Inflammatory macrophage treated with lipopolysaccharide for 4 hours (primary cell): ENCODE measurements around the gene KDM2A.

Source experiments
- DNase-seq: peaks from one replicate; pipeline ENCODE4 v3.0.0-alpha.2; 2020

Gene KDM2A

GRCh38 chr11:67239783-67240575 lies 120.9 kb downstream of the KDM2A start:
- DNase-seq, result peak; percentile 97

DNA sequence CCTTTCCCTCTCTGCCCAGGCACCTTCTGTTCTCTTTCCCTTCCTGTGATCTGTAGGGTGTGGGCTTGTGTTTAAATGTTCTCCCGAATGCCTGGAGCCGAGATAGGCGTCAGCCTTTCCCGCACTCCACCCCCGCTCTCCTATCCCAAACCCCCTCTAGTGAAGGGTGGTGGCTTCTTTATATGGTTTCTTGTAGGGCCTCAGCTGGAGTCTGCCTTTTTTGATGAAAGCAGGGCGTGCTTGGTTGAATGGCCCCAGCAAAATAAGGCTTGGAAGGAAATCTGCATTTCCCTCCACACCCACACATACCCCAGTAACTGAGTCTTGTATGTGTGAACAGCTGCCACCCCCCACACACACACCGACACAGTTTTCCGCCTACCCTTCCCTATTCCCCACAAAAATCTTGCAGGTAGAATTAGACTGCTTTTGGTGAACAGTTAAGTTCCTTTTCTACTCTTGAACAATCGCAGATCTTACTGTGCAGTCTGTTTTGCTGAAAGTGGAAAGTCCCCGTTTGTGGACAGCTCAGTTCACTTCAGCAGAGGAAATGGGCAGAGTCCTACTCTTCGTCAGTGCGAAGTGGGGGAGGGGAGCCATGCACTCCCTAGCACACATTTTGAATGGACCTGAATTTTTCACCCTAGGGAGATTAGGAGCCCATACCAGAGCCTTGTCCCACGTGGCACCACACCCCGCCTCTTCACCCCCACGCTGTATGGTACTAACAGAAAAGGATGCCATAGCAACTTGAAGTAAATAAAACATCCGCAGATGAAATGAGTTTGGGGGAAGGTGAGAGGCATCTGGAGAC lies 121.7 kb downstream of the KDM2A start:
- peak; percentile 89 for DNase-seq

GRCh38 chr11:67242548-67242947 lies 123.5 kb downstream of the KDM2A start:
- DNase-seq, result no peak

DNA sequence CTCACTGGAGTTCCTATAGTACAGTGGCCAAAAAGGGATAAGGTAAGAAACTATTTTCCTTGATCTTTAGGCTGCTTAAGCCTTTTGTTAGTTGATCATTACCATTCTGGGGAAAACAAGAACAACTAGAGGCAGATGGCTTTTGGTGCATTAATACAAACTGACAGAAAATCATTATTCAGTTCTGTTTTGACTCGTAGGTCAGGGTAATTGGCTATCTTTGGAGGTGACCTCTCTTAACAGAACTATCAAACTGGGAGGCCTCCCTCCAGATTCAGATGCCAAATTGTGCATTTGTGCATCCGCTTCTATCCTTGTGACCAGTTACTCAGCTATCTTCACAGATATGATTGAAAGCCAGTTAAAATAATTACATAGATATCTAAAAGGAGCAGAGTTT lies 124.0 kb downstream of the KDM2A start:
- no peak for DNase-seq

DNA sequence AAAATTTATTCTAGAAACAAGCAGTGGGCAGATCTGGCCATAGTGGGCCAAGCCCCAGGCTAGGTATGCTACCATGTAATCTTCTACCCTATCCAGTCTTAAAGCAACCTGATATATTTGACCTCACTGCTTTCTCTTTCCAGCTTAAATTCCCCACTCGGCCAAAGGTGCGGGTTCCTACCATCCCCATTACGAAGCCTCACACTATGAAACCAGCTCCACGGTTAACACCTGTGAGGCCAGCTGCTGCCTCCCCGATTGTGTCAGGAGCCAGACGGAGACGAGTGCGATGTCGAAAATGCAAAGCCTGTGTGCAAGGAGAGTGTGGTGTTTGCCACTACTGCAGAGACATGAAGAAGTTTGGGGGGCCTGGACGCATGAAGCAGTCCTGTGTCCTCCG lies 126.0 kb downstream of the KDM2A start:
- no peak for DNase-seq

DNA sequence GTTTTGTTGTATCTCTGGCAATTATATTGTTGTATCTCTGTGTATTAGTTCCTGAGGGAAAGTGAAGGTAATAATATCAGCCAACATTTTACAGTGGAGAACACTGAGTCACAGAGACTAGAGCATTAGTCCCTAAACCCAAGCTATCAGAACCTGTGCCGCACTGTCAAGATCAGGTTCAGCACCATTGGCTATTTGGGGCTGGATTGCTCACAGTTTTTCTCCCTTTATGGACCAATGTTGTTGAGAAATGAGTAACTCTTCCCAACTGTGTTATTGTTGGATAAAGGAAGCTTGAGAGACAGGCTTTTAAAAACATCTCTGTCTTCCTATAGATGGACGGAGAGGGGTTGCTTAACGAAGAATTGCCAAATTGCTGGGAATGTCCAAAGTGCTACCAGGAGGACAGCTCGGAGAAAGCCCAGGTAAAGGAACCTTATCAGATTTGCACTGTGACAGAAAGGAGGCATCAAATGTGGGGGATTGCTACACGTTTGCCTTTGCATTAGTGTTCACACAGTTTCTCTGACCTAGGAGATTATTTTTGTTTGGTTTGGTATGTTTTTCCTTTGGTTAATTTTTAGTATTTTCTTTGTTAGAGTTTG lies 129.0 kb downstream of the KDM2A start:
- no peak for DNase-seq

- DNase-seq, result no peak
Observed at GRCh38 chr11:67248653-67249052, 129.6 kb downstream of the KDM2A start.

DNA sequence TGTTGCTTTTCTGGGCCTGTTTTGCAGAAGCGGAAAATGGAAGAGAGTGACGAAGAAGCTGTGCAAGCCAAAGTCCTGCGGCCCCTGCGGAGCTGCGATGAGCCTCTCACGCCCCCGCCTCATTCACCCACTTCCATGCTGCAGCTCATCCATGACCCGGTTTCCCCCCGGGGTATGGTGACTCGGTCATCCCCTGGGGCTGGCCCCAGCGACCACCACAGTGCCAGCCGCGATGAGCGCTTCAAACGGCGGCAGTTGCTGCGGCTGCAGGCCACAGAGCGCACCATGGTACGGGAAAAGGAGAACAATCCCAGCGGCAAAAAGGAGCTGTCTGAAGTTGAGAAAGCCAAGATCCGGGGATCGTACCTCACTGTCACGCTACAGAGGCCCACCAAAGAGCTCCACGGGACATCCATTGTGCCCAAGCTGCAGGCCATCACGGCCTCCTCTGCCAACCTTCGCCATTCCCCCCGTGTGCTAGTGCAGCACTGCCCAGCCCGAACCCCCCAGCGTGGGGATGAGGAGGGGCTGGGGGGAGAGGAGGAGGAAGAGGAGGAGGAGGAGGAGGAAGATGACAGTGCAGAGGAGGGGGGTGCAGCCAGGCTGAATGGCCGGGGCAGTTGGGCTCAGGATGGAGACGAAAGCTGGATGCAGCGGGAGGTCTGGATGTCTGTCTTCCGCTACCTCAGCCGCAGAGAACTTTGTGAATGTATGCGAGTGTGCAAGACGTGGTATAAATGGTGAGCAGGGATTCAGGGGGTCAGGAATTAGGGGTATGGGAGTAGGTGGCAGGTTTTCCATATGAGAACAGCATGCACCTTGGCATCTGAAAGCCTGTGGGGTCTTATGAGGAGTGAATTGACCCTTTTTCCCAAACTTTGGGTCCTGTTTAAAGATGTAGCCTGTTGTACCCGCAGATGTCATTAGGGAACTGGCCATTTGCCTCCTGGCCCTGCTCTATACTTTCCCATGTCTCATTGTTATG lies 131.3 kb downstream of the KDM2A start:
- no peak for DNase-seq

GRCh38 chr11:67251841-67252240 lies 132.8 kb downstream of the KDM2A start:
- DNase-seq, result no peak

DNA sequence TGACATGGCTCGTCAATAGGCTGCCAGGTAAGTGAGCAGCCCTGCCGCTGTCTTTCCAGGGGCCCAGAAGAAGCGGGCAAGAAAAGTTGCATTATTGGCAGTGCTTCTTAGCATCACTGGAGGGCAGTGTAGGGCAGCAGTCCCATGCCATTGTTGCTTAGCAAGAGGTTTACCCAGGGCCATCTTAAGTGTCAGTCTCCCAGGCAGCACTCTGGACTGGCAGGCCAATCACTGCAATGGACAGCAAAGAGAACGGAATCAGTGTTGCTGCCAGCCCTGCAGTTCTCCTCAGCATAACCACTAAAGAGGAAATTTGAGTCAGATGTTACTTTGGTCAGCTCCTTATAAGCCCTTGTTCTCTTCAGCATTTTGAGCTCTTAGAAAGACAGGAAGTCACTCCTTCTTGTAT lies 133.8 kb downstream of the KDM2A start:
- peak; percentile 75 for DNase-seq

DNA sequence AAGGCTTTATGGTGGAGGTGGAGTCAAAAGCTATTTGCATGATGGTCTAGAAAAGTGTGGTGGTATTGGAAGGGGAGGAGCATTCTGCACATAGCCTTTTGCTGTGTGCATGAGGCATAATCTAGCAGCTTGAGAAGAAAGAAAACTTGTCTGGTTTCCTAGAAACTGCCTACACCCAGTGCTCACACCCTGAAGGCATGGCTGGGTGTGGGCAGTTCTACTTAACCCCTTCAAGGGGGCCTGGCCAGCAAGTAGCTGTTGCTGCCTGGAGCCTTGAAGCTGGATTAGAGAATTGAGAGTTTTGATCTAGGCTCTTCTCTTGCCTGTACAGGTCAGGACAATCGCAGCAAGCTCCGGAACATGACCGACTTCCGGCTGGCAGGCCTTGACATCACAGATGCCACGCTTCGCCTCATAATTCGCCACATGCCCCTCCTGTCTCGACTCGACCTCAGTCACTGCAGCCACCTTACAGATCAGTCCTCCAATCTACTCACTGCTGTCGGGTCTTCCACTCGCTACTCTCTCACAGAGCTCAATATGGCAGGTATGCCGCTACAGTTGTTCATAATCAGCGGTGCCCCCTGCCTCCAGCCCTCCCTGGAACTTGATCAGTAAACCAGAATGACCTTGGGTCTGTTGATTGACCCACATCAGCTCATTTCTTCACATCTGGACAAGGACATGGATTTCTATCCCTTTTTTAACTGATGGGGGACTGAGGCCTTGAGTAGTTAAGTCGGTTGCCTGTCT lies 135.0 kb downstream of the KDM2A start:
- no peak for DNase-seq

GRCh38 chr11:67254798-67255197 lies 135.7 kb downstream of the KDM2A start:
- DNase-seq, result no peak

- no peak for DNase-seq
Observed at GRCh38 chr11:67255353-67255752, 136.3 kb downstream of the KDM2A start.

DNA sequence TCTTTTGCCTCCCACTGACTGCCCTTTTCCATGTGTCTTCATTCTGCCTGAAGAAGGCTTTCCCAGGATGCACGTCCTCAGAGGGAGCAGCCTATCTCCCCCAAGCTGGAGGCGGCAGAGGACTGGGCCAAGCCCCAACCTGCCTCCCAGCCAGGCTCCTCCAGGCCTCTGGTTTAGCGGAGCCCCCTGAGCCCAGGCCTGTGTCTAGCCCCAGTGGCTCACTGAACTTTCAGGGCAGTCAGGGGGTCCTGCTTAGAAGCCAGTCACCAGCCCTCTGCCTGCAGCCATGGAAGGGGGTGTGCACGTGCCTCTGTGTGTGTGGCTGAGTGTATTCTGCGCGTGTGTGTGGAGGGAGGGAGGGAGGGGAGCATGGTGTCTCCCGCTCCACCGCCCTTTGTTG lies 136.8 kb downstream of the KDM2A start:
- no peak for DNase-seq

GRCh38 chr11:67256477-67257135 lies 137.5 kb downstream of the KDM2A start:
- DNase-seq, result no peak

DNA sequence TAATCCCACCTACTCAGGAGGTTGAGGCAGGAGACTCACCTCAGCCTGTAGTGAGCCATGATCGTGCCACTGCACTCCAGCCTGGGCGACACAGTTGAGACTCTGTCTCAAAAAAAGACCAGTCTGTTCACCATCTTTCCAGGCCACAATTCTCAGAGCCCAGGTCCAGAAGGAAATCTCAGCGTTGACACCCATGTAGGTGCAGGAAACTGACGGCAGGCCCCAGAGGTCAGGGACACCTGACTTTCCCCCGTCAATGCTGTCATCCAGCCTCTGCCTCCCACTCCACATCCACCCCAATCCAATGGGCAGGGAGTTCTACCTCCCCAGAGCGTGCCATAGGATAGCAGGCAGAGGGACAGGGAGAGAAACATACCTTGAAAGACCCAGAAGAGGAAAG lies 141.3 kb downstream of the KDM2A start:
- no peak for DNase-seq

GRCh38 chr11:67260885-67261639 lies 142.0 kb downstream of the KDM2A start:
- DNase-seq, result peak; percentile 52

GRCh38 chr11:67261640-67261945 lies 142.5 kb downstream of the KDM2A start:
- no peak for DNase-seq

GRCh38 chr11:67261946-67262681 lies 143.1 kb downstream of the KDM2A start:
- no peak for DNase-seq
